ENCODE data around the gene DLL3.

DNA sequence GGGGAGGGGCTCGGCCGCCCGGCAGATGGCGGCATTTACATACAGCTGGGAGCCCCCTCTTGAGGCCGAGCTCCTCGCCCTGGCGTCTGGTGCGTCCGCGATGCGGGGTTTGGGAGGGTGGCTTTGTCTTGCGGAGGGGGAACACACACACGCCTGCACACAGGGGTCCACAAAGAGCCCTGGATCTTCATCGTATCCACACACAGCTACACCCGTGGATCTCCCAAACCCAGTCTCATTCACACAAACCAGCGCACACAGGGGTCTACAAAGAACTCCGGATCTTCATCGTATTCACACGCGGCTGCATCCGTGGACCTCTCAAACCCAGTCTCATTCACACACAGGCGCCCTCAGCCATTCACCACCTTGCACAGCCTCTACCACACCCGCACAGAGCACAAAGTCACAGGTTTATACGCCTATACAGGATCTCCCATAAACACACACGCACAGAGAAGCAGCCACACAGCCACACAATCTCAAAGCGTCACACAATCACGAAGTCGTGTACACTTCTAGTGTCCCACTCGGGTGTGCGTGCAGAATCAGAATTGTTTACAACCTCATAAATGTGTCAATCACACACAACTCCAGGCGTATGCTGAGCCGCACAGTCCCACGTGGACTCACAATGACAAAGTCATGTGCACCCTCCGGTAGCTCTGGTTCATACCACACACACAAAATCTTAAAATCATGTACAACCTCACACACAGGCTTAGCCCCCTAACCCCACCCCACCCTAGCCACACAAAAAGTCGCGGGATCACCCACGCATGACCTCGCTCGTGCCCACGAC, 550 bp upstream of the DLL3 start:
- TF ChIP-seq, protein P1, sequence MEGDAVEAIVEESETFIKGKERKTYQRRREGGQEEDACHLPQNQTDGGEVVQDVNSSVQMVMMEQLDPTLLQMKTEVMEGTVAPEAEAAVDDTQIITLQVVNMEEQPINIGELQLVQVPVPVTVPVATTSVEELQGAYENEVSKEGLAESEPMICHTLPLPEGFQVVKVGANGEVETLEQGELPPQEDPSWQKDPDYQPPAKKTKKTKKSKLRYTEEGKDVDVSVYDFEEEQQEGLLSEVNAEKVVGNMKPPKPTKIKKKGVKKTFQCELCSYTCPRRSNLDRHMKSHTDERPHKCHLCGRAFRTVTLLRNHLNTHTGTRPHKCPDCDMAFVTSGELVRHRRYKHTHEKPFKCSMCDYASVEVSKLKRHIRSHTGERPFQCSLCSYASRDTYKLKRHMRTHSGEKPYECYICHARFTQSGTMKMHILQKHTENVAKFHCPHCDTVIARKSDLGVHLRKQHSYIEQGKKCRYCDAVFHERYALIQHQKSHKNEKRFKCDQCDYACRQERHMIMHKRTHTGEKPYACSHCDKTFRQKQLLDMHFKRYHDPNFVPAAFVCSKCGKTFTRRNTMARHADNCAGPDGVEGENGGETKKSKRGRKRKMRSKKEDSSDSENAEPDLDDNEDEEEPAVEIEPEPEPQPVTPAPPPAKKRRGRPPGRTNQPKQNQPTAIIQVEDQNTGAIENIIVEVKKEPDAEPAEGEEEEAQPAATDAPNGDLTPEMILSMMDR (IDR thresholded peaks at IDR 0.05), result peak in 1 of 4 donors; percentile 34
- no peak for TF ChIP-seq POLR2A (IDR thresholded peaks at IDR 0.05)
